Activated CD4-positive, alpha-beta T cell treated with anti-CD3 and anti-CD28 coated beads, Interleukin-2, amount 50 U/mL, for 1 hour (primary cell): ENCODE measurements around the gene TMEM184B.
A peak's percentile ranks its signal among the peaks of the same experiment; 100 is the strongest.

Experiments
- DNase-seq: peaks from one replicate; pipeline ENCODE4 v3.0.0-alpha.2; 2020

Gene TMEM184B

GRCh38 chr22:38273135-38273826, 471 bp upstream of the TMEM184B start:
- no peak for DNase-seq

DNA sequence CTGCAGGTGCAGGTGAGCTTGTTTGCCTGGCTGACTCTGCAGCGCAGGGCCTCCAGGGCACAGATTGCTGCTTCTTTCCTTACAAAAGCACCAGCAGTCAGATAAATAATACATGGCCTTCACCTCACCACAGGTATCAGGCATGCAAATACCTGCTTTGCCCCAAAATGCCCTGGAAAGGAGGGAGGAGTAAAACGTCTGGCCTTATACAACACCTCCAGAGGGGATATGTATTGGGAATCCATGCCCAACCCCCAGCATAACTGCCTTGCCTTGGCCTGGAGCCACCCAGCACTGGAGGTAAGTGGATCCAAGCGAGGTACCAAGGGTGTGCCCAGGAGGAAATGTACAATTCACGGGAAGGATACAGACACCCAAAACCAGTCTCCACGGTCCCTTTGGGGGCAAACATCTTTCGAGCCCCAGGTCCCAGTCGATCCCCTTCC, 860 bp downstream of the TMEM184B start:
- DNase-seq = no peak

DNA sequence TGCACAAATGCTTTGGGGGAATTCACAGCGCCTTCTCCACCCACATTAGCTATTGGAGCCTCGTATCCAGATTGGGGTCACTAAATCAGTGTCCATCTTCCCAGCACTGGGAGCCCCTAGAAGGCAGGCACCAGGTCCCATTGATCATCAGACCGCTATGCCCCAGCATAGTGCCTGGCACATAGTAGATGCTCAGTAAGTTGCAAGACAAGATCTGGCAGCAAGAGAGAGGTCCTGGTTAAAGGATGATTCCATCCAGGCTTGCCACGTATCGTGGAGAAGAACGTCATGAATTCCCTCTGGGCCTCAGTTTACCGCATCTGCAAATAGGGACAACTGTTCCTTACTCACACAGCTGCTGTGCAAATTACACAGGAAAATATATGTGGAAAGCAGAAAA, 1.7 kb downstream of the TMEM184B start:
- no peak for DNase-seq

GRCh38 chr22:38270091-38270992, 2.5 kb downstream of the TMEM184B start:
- DNase-seq = no peak

GRCh38 chr22:38269466-38269865, 3.3 kb downstream of the TMEM184B start:
- no peak for DNase-seq

GRCh38 chr22:38267086-38267485, 5.7 kb downstream of the TMEM184B start:
- peak; percentile 52 for DNase-seq

GRCh38 chr22:38266120-38266519, 6.7 kb downstream of the TMEM184B start:
- DNase-seq = no peak

DNA sequence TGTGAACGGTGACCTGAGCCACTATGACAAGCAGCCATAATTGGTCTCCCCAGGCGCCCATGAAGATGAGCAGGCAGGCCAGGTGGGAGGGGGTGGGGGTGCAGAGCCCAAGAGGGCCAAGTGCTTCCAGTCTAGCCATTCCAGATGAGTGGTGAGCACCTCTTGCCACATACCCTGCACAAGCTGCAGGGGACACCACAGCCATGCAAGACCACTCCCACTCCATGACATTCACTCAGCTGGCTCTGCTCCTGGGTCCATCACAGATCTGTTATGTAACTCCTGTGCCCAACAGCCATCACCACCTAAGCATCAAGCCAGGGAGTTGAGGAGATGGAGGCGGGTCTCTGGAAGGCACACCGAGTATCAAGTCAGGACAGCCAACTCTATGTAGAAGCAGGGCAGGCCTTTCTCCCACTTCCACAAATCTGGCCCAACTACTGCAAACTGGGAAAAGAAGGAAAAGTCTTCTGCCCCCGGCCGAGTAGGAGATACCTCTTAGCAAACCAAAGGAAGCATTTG, 8.4 kb downstream of the TMEM184B start:
- DNase-seq = no peak

GRCh38 chr22:38262051-38262795, 10.6 kb downstream of the TMEM184B start:
- peak; percentile 44 for DNase-seq

- no peak for DNase-seq
Measured at GRCh38 chr22:38260761-38261681, 11.8 kb downstream of the TMEM184B start.

DNA sequence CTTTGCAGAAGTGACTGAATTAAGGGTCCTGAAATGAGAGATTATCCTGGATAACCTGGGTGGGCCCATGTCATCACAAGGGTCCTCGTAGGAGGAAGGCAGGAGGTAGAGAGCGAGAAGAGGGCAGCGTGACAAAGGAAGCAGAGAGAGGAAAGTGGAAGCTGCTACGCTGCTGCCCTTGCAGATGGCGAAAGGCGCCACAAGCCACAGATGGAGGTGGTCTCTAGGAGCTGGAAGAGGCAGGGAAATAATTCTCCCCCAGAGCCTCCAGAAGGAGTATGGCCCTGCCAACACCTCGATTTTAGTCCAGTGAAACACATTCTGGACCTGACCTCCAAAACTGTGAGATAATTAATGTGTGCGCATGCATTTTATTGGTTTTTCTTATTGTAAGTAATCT, 13.4 kb downstream of the TMEM184B start:
- no peak for DNase-seq

GRCh38 chr22:38258895-38259294, 13.9 kb downstream of the TMEM184B start:
- no peak for DNase-seq

GRCh38 chr22:38257650-38258250, 15.1 kb downstream of the TMEM184B start:
- DNase-seq = no peak

DNA sequence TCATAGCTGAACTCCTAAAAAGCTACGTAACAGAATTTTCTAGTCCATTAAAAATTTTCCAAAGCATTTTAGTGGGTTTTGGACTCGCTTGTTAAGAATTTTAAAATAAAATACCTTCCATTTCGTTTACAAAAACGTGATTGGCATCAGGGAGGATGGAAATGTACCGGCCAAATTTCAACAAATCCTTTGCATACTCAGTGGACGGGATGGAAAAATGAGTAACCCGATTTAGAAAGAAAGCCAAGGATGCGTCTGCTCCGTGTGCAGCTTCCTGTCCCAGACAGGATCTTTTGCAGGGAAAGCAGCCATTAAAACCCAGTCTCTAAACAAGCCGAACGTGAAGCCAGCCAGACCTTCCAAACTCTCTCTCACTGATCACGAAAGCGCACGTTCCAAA, 15.6 kb downstream of the TMEM184B start:
- DNase-seq = no peak

- no peak for DNase-seq
Measured at GRCh38 chr22:38255697-38256096, 17.1 kb downstream of the TMEM184B start.

DNA sequence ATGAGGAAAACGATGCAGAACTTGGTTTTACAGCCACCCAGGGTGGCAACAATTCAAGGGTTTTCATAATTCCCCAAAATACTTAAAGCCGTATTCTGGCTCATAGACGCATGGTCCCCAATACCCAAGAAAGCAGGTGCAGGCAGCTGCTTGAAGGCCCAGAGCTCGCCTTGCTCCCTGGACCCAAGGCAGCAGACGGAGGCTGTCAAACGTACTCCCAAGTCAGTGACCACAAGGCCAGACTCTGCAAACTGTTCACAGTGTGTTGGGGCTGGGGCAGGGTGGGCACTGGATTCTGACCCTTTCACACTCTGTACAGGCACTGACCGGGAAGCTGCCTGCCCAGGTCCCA, 21.5 kb downstream of the TMEM184B start:
- no peak for DNase-seq

DNA sequence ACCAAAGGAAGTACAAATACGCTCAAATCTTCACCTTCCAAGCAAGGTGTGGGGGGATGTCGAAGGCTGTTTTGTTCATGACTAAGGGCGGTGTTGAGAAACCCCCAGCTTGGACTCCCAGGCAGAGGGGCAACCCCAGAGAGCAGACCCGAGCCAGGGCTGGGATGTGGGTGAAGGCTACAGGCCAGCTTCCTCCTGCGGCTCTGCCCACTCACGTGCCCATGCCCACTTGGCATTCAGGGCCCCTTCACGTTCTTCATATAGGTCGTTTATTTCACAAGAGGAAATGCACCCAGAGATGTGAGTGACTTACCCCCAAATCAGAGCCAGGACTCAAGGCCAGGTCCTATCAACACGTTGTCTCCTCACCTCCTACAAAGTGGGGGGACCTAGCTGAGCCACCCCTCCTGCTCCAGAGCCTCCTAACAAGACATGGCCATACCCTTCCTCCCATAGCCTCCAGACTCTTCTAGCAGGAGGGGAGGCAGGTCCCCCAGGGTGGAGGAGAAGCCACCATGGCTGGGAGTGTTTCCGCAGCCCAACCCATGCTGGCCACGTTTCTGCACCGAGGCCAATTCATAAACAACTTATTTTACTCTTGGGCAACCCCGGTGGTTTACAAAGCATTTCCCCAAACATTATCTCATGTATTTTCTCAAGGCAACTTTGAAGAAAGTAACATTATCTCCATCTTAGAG, 22.0 kb downstream of the TMEM184B start:
- no peak for DNase-seq

- no peak for DNase-seq
Measured at GRCh38 chr22:38249803-38250642, 22.8 kb downstream of the TMEM184B start.

DNA sequence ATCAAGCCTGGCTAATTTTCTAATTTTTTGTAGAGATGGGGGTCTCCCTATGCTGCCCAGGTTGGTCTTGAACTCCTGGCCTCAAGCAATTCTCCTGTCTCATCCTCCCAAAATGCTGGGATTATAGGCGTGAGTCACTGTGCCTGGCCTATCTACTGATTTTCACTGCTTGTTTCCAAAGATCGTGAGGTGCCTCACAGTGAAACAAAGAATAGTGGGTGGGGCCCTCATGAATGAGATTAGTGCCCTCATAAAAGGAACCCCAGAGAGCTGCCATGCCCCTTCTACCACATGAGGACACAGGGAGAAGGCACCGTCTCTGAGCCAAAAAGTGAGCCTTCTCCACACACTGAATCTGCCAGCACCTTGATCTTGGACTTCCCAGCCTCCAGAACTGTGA, 23.5 kb downstream of the TMEM184B start:
- no peak for DNase-seq

DNA sequence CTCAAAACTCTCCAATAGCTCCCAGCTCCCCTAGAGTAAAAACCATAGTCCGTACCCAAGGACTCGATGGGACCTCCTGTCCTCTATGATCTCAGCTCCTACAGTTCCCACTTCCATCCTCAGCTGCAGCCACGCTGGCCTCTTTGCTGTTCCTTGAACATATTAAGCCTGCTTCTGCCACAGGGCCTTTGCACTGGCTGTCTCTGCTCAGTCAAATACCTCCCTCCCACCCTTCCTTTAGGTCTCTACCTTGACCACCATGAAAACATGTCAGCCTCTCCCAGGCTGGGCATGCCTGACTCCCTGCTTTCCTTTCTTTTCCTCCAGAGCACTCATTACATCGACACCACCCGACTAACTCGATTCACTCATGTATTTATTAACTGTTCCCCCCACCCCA, 24.5 kb downstream of the TMEM184B start:
- no peak for DNase-seq
